SK-N-SH (cell line): ENCODE measurements around the gene CXorf66. TPM values are rescaled to one million over a fixed set of nuclear protein-coding genes. Genes with fewer than 3 reads are reported as not detected.
A peak's percentile ranks its signal among the peaks of the same experiment; 100 is the strongest.
"Not testable (repeated sequence)": the region's sequence is repeated elsewhere in the genome, so short reads cannot be mapped to it uniquely, and the experiment has no call there.

Experiments used
- CTCF ChIA-PET: fragments of 300-600, 350-600 bp; formaldehyde crosslinking; extraction: SDS; loops from one replicate; lab custom pipeline; 2021; lab: Yijun Ruan, JAX
- POLR2A ChIA-PET: fragments of 350-600 bp; sonication (Branson Sonifier 250); formaldehyde crosslinking; extraction: SDS; loops from one replicate; lab custom pipeline; 2020; ENCODE audit warnings: antibody characterized with exemption, inconsistent platforms; lab: Yijun Ruan, JAX
- DNase-seq: peaks from one replicate; pipeline ENCODE4 v3.0.0; 2012
- H2AFZ ChIP-seq: fragments of 200-600 bp; sonication (generic); 2 replicates; pipeline ENCODE4 v1.8.1; 2016; ENCODE audit warnings: antibody characterized with exemption, mild to moderate bottlenecking, low read depth
- H3F3A ChIP-seq: fragments of 200-600 bp; sonication (generic); replicated peaks from 2 replicates; pipeline ENCODE3; 2016; ENCODE audit warnings: antibody characterized with exemption, mild to moderate bottlenecking; ENCODE audit not compliant: insufficient read depth
- H3K27ac ChIP-seq, 2 experiments: fragments of 200-500 bp in 1 of 2; fragments of 200-600 bp in 1 of 2; sonication (Bioruptor generic) in 1 of 2; sonication (generic), shearing (Covaris generic) in 1 of 2; 2 replicates each; pipeline versions ENCODE4 v1.5.1 to v1.6.1; 2014 to 2016; ENCODE audit warnings: low read depth in 2 of 2, inconsistent platforms in 1 of 2, low read length in 1 of 2, mild to moderate bottlenecking in 1 of 2, mixed read lengths in 1 of 2
- H3K27me3 ChIP-seq: fragments of 200-600 bp; sonication (generic), shearing (Covaris generic); 2 replicates; pipeline ENCODE4 v1.6.1; 2016; ENCODE audit warnings: mixed run types; ENCODE audit not compliant: insufficient read depth
- H3K36me3 ChIP-seq, 2 experiments: fragments of 200-500 bp in 1 of 2; fragments of 200-600 bp in 1 of 2; sonication (Bioruptor generic) in 1 of 2; sonication (generic) in 1 of 2; replicated peaks in 1 of 2; 2 replicates each; pipeline versions ENCODE3 to v1.5.1; 2014 to 2016; ENCODE audit warnings: low read length in 1 of 2, mild to moderate bottlenecking in 1 of 2; ENCODE audit not compliant: insufficient read depth in 2 of 2, control insufficient read depth in 1 of 2
- H3K4me1 ChIP-seq, 2 experiments: fragments of 200-500 bp in 1 of 2; fragments of 200-600 bp in 1 of 2; sonication (Bioruptor generic) in 1 of 2; sonication (generic), shearing (Covaris generic) in 1 of 2; 2 replicates each; pipeline versions ENCODE4 v1.5.1 to v1.6.1; 2014 to 2016; ENCODE audit warnings: low read depth in 1 of 2, low read length in 1 of 2, mixed run types in 1 of 2; ENCODE audit not compliant: insufficient read depth in 2 of 2, control insufficient read depth in 1 of 2
- H3K4me2 ChIP-seq: fragments of 200-600 bp; sonication (generic), shearing (Covaris generic); 2 replicates; pipeline ENCODE4 v1.6.1; 2017; ENCODE audit warnings: mixed run types
- H3K4me3 ChIP-seq, 2 experiments: fragments of 200-500 bp in 1 of 2; fragments of 200-600 bp in 1 of 2; sonication (Bioruptor generic) in 1 of 2; sonication (generic), shearing (Covaris generic) in 1 of 2; 2 replicates each; pipeline versions ENCODE4 v1.5.1 to v1.8.1; 2014 to 2016; ENCODE audit warnings: low read depth in 2 of 2, inconsistent platforms in 1 of 2, low read length in 1 of 2, mild to moderate bottlenecking in 1 of 2, mixed read lengths in 1 of 2, moderate library complexity in 1 of 2
- H3K79me2 ChIP-seq: fragments of 200-600 bp; sonication (generic); 2 replicates; pipeline ENCODE4 v1.8.1; 2017; ENCODE audit warnings: mild to moderate bottlenecking; ENCODE audit not compliant: insufficient read depth
- H3K9ac ChIP-seq: fragments of 200-600 bp; sonication (generic); 2 replicates; pipeline ENCODE4 v1.6.1; 2017; ENCODE audit warnings: mixed run types
- H3K9me2 ChIP-seq: fragments of 200-600 bp; sonication (generic); 2 replicates; pipeline ENCODE4 v1.6.1; 2017; ENCODE audit warnings: mixed run types
- H3K9me3 ChIP-seq: fragments of 200-600 bp; sonication (generic); 2 replicates; pipeline ENCODE4 v1.6.1; 2017; ENCODE audit warnings: mixed run types, mild to moderate bottlenecking, moderate library complexity
- H4K20me1 ChIP-seq: fragments of 200-600 bp; sonication (generic); 2 replicates; pipeline ENCODE4 v1.6.1; 2017; ENCODE audit warnings: mild to moderate bottlenecking, mixed run types; ENCODE audit not compliant: insufficient read depth
- CHD2 ChIP-seq: fragments of 150-350 bp; IDR thresholded peaks from 2 replicates; pipeline ENCODE4 v1.6.1; 2018; ENCODE audit warnings: low read length; ENCODE audit not compliant: partially characterized antibody
- ELF1 ChIP-seq: IDR thresholded peaks from 2 replicates; pipeline ENCODE4 v1.4.0; 2012
- EZH2phosphoT487 ChIP-seq: fragments of 200-600 bp; sonication (generic); IDR thresholded peaks from 2 replicates; pipeline ENCODE4 v1.6.1; 2017; ENCODE audit warnings: low read depth, mixed run types, mild to moderate bottlenecking, antibody characterized with exemption, moderate library complexity, borderline replicate concordance
- FOSL2 ChIP-seq: IDR thresholded peaks from 2 replicates; pipeline ENCODE4 v1.4.0; 2012; ENCODE audit warnings: low read depth, mild to moderate bottlenecking, moderate library complexity, borderline replicate concordance
- FOXM1 ChIP-seq: IDR thresholded peaks from 2 replicates; pipeline ENCODE4 v1.4.0; 2012; ENCODE audit warnings: low read depth, mild to moderate bottlenecking
- GATA2 ChIP-seq: sonication (generic); formaldehyde crosslinking; IDR thresholded peaks from 2 replicates; pipeline ENCODE4 v1.5.0; 2020; ENCODE audit warnings: mild to moderate bottlenecking, missing genetic modification reagents
- MXI1 ChIP-seq: IDR thresholded peaks from 2 replicates; pipeline ENCODE4 v1.6.1; 2012; ENCODE audit warnings: mild to moderate bottlenecking, low read depth, low read length, improper control_type of control experiment
- RAD21 ChIP-seq: IDR thresholded peaks from 2 replicates; pipeline ENCODE4 v1.6.1; 2012; ENCODE audit warnings: mild to moderate bottlenecking, low read length
- TAF1 ChIP-seq: IDR thresholded peaks from 2 replicates; pipeline ENCODE4 v1.6.1; 2012; ENCODE audit warnings: low read depth, mild to moderate bottlenecking, low read length, moderate library complexity, borderline replicate concordance
- YY1 ChIP-seq: IDR thresholded peaks from 2 replicates; pipeline ENCODE4 v1.4.0; 2012; ENCODE audit warnings: low read depth, mild to moderate bottlenecking
- WGBS: methylation state at CpG from one replicate; pipeline ENCODE4 v1.1.6; 2017; ENCODE audit warnings: low lambda C conversion rate; 5-methylcytosine and 5-hydroxymethylcytosine counted together
- polyA plus RNA-seq, 3 experiments: library from polyadenylated mRNA; depleted of rRNA; stranded (reverse); fragments of >200 nt; gene quantifications; 2 replicates each; pipeline ENCODE4 v1.2.3, GENCODE V29; 2012
- TF ChIP-seq, protein P1 (sequence below): fragments of 200-600 bp; sonication (generic); IDR thresholded peaks from 2 replicates; pipeline ENCODE4 v1.6.1; 2017; ENCODE audit warnings: antibody characterized with exemption, mild to moderate bottlenecking, moderate library complexity
- TF ChIP-seq, protein P2 (sequence below): IDR thresholded peaks from 2 replicates; pipeline ENCODE4 v1.6.1; 2012; ENCODE audit warnings: mild to moderate bottlenecking, low read depth, low read length, moderate library complexity
- TF ChIP-seq, protein P3 (sequence below): IDR thresholded peaks from 2 replicates; pipeline ENCODE4 v1.4.0; 2012; ENCODE audit warnings: low read depth

CXorf66 gene
- polyA plus RNA-seq, 1 of the 3 experiments (the other 2 are of a cell fraction) = not detected

DNA sequence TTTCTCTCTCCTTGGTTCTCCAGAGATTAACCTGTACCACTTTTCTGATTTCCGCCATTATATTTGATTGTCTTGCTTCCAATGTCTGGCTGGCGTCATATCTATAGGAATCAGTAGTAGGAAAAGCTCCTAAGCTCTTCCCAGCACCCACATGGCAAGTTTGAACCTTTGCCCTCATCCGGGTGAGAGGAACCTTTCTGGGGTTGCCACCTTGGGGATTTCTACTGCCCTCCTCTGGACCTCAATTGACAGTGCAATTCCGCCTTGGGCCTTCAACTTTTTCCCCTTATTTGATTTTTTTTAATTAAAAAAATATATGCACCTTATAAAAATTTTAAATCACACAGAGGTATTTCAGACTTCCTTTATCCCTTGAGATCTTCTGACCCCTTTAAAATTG lies 2.0 kb upstream of the CXorf66 start (continued):
- no peak for TF ChIP-seq MXI1
- no peak for TF ChIP-seq FOSL2
- no peak for TF ChIP-seq CHD2

DNA sequence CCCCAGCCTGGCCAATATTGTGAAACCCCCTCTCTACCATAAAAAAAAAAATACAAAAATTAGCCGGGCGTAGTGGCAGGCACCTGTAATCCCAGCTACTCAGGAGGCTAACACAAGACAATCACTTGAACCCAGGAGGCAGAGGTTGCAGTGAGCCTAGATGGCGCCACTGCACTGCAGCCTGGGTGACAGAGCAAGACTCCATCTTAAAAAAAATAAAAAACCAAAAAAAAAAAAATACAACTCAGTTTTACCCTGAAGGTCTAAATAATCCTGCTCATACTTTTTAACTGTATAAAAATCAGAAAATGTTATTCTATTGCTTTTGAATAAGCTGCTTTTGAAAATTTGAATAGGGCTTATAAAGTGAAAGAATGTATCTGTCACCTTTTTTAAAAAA lies 838 bp upstream of the CXorf66 start:
- POLR2A ChIA-PET, DNase-seq, H3K4me3 ChIP-seq, H3K4me1 ChIP-seq, H3K9ac ChIP-seq, H3K27me3 ChIP-seq, H3K27ac ChIP-seq, H3K36me3 ChIP-seq, H3K79me2 ChIP-seq, H3K4me2 ChIP-seq, H3F3A ChIP-seq, H4K20me1 ChIP-seq, H3K9me2 ChIP-seq, H2AFZ ChIP-seq, H3K9me3 ChIP-seq: not testable (repeated sequence)
- WGBS = 9% methylated on average over 3 of the region's 3 CpGs
- CTCF ChIA-PET = interaction anchor here (0.6 kb wide), 1 partner anchor 14 kb away, joined by 3 read pairs; no protein-coding TSS in a partner anchor
- peak; percentile 44; the same call in 1 of the 2 replicates for TF ChIP-seq YY1
- TF ChIP-seq, protein P1, sequence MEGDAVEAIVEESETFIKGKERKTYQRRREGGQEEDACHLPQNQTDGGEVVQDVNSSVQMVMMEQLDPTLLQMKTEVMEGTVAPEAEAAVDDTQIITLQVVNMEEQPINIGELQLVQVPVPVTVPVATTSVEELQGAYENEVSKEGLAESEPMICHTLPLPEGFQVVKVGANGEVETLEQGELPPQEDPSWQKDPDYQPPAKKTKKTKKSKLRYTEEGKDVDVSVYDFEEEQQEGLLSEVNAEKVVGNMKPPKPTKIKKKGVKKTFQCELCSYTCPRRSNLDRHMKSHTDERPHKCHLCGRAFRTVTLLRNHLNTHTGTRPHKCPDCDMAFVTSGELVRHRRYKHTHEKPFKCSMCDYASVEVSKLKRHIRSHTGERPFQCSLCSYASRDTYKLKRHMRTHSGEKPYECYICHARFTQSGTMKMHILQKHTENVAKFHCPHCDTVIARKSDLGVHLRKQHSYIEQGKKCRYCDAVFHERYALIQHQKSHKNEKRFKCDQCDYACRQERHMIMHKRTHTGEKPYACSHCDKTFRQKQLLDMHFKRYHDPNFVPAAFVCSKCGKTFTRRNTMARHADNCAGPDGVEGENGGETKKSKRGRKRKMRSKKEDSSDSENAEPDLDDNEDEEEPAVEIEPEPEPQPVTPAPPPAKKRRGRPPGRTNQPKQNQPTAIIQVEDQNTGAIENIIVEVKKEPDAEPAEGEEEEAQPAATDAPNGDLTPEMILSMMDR = peak; percentile 51

DNA sequence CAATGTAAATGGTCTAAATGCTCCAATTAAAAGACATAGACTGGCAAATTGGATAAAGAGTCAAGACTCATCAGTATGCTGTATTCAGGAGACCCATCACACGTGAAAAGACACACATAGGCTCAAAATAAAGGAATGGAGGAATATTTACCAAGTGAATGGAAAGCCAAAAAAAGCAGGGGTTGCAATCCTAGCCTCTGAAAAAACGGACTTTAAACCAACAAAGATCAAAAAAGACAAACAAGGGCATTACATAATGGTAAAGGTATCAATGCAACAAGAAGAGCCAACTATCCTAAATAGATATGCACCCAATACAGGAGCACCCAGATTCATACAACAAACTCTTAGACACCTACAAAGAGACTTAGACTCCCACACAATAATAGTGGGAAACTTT lies 4.2 kb downstream of the CXorf66 start:
- H4K20me1 ChIP-seq, H3K4me1 ChIP-seq, CTCF ChIA-PET, POLR2A ChIA-PET, H3K9me3 ChIP-seq, H3K79me2 ChIP-seq, H2AFZ ChIP-seq, H3K36me3 ChIP-seq, H3K4me3 ChIP-seq, H3F3A ChIP-seq, H3K9ac ChIP-seq, H3K27me3 ChIP-seq, H3K27ac ChIP-seq, H3K9me2 ChIP-seq, H3K4me2 ChIP-seq, DNase-seq: not testable (repeated sequence)
- 0% methylated on average over 2 of the region's 2 CpGs for WGBS

DNA sequence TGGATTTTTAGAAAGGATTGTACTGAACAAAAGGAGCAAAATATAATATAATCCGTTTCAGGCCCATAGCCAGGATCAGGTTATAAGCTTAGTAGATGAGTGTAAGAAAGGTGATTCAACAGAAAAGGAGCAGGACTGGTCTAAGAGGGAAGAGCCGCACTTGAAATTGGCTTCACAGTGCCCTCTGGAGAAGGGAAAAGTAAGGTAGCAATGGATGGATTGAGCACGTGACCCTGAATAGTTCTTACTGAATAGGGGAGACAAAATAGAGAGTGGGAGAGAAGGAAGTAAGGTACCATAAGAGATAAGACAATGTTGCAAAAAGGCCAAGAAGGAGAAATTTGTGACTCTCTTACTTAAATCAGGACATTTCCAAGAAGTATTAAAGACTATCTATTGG lies 15.6 kb downstream of the CXorf66 start:
- Histone ChIP-seq H3K4me3 (no peak overlapping the region), H3K4me1 (no peaks in the 10 kb centered on the region), H3F3A (no peaks in the 10 kb centered on the region), H2AFZ (no peak overlapping the region), H3K9me2 (no peaks in the 10 kb centered on the region), H4K20me1 (no peaks in the 10 kb centered on the region), H3K27me3 (peaks cover 9% of the 10 kb centered on the region; the same call in 1 of the 2 replicates), H3K27ac (no peak overlapping the region), H3K79me2 (no peaks in the 10 kb centered on the region), H3K36me3 (no peaks in the 10 kb centered on the region), H3K4me2 (no peak overlapping the region), H3K9me3 (no peaks in the 10 kb centered on the region), H3K9ac (no peak overlapping the region)
- DNase-seq = no peak
- 22% methylated on average over 3 of the region's 3 CpGs for WGBS
- ChIA-PET CTCF (no interaction called here), POLR2A (no interaction called here)
- TF ChIP-seq ELF1 = no peak
- no peak for TF ChIP-seq GATA2 (CRISPR knock-in tag)
- TF ChIP-seq, protein P2, sequence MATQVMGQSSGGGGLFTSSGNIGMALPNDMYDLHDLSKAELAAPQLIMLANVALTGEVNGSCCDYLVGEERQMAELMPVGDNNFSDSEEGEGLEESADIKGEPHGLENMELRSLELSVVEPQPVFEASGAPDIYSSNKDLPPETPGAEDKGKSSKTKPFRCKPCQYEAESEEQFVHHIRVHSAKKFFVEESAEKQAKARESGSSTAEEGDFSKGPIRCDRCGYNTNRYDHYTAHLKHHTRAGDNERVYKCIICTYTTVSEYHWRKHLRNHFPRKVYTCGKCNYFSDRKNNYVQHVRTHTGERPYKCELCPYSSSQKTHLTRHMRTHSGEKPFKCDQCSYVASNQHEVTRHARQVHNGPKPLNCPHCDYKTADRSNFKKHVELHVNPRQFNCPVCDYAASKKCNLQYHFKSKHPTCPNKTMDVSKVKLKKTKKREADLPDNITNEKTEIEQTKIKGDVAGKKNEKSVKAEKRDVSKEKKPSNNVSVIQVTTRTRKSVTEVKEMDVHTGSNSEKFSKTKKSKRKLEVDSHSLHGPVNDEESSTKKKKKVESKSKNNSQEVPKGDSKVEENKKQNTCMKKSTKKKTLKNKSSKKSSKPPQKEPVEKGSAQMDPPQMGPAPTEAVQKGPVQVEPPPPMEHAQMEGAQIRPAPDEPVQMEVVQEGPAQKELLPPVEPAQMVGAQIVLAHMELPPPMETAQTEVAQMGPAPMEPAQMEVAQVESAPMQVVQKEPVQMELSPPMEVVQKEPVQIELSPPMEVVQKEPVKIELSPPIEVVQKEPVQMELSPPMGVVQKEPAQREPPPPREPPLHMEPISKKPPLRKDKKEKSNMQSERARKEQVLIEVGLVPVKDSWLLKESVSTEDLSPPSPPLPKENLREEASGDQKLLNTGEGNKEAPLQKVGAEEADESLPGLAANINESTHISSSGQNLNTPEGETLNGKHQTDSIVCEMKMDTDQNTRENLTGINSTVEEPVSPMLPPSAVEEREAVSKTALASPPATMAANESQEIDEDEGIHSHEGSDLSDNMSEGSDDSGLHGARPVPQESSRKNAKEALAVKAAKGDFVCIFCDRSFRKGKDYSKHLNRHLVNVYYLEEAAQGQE = no peak
- TF ChIP-seq TAF1 = no peak
- TF ChIP-seq RAD21 = 0 out of 2 replicates have a peak, but pooled peaks have one; percentile 23
- no peak for TF ChIP-seq FOXM1
- TF ChIP-seq, protein P3, sequence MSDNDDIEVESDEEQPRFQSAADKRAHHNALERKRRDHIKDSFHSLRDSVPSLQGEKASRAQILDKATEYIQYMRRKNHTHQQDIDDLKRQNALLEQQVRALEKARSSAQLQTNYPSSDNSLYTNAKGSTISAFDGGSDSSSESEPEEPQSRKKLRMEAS = no peak
- TF ChIP-seq, protein P1 = no peak
- TF ChIP-seq EZH2phosphoT487 = no peak
